NCI-H524 treated with DMSO at 0.1 percent for 48 hours (cell line): ENCODE data around the gene ZNF33B.
"Not testable (repeated sequence)": the region's sequence is repeated elsewhere in the genome, so short reads cannot be mapped to it uniquely, and the experiment has no call there.

ENCODE experiments used
- DNase-seq: peaks from one replicate; lab custom pipeline; 2025; lab: John Stamatoyannopoulos, UW

Gene ZNF33B

DNA sequence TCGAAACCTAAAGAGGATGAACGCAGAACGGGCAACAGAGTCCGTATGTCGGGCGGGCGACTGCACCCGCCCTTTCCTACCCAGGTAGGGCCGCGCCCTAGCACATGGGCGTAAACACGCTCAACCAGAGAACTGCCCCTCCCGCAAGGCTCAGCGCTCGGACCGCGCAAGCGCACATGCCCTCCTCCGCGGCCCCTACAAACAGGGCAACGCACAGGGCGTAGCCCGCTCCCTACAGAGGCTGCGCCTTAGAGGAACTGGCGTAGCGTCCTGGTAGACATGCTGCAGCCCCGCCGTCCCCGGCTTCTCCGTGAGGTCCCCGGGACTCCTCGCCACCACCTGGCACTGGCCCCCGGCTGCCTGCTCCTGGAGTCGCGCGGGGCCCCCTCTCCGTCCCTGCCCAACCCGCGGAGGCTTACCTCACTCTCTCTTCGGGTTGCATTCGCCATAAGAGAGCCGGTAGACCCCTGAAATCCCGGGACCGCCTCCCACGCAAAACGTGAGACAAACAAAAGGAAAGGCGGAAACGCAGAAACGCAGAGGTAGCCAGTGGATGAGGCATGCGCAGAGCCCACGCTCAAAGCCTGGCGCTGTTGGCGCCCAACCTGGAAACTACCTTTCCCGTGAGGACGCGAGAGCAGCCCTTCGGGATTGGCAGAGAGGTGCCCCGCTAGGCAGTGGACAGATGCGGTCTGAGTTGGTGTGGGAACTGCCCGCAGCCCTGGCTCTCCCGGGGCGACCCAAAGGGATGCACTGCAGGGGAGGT is at the start of gene ZNF33B:
TSS of gene ZNF33B (minus strand) at position 516 of the 766 bp plus-strand sequence. CDS start 1,642 bp downstream, outside the sequence.
- peak; percentile 4 for DNase-seq

- no peak for DNase-seq
These were observed 46.1 kb upstream of the ZNF33B start for GRCh38 chr10:42684517-42684916.

GRCh38 chr10:42680267-42680666 is 41.9 kb upstream of the ZNF33B start:
- no peak for DNase-seq

GRCh38 chr10:42665181-42665979 is 27.0 kb upstream of the ZNF33B start:
- DNase-seq, result not testable (repeated sequence)

GRCh38 chr10:42654419-42654818 is 16.0 kb upstream of the ZNF33B start:
- DNase-seq, result no peak

- no peak for DNase-seq
These were observed 14.5 kb upstream of the ZNF33B start for GRCh38 chr10:42652858-42653257.

- no peak for DNase-seq
These were observed 12.0 kb upstream of the ZNF33B start for GRCh38 chr10:42650374-42650773.

DNA sequence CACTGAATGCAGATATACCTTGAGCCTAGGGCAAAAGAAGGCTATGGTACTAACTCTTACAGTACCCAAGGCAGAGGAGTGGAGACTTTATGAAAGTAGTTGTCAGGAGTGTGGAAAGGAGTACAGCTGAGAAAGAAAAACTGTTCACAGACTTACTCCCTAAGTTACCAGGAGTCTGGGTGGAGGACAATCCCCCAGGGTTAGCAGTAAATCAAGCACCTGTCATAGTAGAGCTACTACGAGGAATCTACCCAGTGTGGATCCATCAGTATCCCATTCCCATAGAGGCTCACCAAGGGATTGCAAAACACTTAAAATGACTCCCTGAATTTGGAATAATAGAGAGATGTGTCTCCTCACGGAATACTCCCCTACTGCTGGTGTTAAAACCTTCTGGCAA is 10.1 kb upstream of the ZNF33B start:
- DNase-seq, result no peak

DNA sequence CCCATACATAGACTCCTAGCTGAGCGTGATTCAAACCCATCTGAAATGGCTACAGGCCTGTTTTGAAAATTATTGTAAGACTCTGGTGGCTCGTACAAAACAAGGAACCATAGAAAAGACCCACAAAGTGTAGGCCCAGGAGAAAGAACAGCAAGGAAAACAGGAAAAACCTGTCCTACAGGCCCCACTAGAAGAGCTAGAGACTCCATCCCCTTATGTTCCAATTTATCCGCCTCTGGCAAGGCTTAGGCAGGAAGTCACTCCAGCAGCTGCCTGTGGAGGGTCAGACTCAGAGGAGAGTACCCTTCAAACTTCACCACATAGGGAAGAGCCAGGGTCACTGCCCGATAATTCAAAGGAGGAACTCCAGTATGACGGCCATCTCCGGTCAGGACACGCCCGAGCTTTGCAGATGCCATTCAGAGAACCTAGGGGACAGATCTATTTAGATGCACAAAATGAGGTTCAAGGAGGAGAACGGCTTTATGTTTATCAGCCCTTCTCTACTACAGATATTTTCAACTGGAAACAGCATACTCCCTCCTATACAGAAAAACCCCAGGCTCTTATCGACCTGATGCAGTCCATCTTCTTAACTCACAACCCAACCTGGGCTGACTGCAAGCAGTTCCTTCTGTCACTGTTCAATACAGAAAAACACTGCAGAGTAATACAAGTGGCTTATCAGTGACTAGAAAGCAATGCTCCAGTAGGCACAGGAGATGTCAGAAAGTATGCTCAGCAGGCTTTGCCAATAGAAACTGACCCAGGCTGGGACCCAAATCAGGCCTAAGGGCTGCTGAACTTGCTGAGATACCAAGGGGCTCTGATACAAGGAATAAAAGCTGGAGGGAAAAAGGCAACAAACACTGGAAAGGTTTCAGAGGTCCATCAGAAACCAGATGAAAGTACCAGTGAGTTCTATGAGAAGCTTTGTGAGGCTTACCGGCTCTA is 8.6 kb upstream of the ZNF33B start:
- no peak for DNase-seq

DNA sequence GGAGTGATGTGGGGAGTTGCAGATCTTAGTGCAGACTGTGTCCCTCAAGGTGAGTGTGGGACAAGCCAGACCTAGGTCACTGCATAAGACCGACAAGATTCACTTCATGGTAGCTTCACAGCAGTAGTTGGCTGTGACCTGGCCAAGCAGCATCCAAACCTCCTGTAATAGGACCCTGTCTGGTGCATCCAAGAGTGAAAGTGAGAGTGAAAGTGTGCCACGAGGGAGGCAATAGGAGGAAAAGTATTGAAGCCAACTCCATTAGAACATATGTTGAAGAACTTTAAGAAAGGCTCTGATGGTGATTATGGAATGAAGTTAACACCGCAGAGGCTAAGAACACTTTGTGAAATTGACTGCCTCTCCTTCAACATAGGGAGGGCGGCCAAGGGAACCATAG is 7.8 kb upstream of the ZNF33B start:
- no peak for DNase-seq

GRCh38 chr10:42645516-42645915 is 7.1 kb upstream of the ZNF33B start:
- DNase-seq, result no peak

DNA sequence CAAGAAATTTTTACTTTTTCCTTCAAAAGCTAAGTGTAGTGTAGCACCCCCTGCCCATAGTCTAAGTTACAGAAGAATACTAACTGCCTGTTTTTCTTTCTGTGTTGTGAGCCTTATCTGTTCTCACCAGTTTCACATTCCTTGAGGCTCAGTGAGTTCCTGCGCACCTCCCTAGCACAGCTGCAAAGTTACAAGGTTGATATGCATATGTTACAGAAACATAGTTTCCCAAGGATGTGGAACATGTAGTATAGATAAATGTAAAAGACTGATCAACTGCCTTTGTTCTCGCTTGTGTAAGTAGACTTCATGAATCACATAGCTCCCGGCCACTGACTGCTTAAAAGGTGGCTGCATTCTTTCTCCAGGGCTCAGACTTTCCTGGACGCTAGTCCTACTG is 6.7 kb upstream of the ZNF33B start:
- DNase-seq, result no peak

DNA sequence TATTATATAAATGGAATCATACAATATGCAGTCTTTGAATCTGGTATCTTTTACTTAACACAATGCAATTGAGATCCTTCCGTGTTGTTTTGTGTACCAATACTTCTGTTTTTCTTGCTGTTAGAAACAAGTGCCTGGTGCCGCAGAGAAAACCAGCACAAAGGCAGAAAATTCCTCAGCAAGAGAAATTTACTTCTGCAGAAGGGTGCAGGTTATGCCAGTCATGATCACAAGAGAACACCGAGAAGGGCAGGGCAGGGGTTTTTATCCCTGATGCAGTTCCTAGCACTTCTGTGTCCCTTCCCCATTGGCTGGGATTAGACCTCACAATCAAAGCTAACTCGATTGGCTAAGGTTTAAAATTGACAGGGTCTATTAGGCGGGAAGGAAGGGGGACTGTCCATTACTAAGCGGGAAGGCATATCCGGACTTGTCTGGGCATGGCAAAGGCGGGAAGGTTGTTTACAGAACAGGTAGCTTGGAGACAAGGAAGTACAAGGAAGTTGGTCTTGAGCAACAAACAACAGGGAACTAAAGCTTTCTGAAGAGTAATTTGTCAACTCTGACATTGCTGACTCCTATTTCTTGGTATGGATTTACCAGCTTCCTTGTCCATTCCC is 2.4 kb upstream of the ZNF33B start:
- DNase-seq, result no peak

DNA sequence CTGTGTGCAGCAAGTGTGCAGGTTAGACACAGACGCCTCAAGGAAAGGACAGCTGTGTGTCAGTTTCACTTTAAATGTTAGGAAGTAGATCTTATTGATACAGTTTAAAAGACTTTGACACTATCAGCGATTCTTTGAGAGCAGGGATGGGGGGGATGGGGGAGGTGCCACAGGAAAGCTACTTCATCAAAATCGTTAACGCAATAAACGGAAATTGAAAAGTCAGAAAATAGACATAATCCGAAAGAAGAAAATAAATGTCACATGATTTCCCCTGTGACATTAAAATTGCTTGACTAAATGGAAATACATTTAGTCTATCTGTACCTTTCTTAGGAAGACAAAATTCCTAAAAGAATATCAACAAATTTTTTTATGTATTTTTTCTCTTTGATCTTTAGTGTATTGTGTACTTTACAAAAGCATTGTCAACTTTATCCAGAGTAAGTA is 476 bp upstream of the ZNF33B start:
- no peak for DNase-seq

DNA sequence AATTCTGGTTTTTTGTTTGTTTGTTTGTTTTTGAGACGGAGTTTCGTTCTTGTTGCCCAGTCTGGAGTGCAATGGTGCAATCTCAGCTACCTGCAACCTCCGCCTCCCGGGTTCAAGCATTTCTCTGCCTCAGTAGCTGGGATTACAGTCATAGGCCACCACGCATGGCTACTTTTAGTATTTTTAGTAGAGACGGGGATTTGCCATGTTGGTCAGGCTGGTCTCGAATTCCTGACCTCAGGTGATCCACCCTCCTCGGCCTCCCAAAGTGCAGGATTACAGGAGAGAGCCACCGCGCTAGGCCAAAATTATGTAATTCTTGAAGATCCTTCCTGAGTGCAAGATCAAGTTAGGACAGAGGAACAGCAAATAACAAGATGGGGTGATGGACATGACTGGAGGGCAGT is 719 bp downstream of the ZNF33B start:
- no peak for DNase-seq

DNA sequence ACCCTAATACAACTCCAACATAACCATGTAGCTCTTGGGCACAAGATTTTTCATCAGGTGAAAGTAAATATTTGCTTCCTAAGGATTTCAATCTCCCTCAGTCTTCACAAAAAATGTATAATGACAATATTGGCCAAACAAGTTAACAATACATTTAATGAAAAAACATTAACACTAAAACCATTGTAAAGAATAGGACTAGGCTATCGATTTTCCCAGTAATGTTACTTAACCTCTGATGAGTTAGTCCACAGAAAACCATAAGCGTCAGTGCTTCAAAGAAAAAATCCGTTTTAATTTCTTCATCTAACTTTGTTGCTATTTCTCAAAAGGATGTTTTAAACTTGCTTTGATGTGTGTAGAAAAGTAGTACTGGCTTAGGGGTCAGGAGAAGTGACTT is 1.2 kb downstream of the ZNF33B start:
- no peak for DNase-seq

DNA sequence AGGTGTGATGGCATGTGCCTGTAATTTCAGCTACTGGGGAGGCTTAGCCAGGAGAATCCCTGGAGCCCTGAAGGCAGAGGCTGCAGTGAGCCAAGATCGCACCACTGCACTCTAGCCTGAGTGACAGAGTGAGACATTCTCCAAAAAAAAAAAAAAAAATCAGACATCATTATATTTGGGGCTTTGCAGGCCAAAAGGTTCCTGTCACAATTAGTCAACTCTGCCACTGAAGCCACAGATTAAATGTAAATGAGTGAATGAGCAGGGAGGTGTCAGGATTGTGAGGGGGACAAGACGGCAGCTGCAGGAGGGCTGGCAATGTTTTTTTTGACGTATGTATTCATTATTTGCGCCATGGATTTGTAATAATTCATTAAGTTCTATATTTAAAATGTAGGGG is 3.3 kb downstream of the ZNF33B start:
- no peak for DNase-seq

DNA sequence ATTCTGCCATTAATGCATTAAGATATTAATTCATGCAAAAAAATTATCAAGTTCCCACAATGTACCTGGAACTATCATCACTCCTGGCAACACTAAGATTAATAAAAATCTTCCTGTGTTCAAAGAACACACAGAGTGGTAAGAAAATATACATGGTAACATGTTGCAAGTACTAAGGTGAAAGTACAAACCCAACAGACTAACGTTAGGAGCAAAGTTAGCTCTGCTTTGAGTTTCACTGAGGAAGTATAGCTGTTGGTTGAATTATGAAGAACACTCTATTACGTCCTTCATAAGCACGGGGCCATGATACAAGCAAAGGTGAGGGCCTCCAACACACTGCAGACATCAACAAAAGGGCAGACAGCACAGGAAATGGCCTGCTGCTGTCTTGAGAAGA is 5.8 kb downstream of the ZNF33B start:
- no peak for DNase-seq

DNA sequence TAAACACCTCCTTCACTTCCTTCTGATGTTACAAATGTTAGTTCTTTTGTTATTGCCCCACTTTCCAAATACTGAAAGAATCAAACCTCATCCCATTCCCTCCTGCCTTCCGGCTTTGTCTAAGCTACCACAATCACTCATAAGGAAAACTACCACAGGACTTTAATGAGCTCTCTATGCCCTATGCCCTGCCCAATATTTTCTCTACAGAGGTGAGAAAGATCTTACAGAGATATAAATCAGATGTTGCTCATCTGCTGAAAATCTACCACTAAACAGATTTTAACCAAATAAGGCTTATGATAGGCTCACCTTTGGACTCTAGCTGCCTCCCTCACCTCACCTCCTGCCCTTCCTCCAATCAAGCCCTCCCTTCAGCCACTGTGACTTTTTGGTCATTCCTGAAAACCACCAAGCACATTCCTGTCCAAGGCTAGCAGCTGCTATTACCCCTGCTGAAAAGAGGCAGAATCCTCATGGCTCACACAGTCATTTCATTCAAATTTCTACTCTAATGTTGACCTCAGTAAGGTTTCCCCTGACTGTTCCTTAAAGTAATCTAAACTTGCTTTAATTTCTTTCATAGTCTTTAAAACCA is 7.7 kb downstream of the ZNF33B start:
- DNase-seq, result no peak

DNA sequence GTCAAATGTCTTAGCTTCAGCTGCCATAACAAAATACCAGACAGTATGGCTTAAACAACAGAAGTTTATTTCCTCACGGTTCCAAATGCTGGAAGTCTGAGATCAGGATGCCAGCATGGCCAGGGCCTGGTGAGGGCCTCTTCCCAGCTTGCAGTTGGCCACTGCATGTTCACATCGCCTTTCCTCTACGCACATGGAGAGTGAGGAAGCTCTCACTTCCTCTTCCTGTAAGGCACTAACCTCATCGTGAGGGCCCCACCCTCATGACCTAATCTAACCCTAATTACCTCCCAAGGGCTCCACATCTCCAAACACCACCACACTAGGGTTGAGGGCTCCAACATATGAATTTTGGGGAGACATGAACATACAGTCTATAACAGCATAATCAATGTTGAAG is 14.4 kb downstream of the ZNF33B start:
- DNase-seq, result no peak

- DNase-seq, result no peak
These were observed 19.9 kb downstream of the ZNF33B start for GRCh38 chr10:42618424-42618823.
